Activated T-cell treated with anti-CD3 and anti-CD28 coated beads, Interleukin-2, amount 50 U/mL, for 72 hours (primary cell): ENCODE results near the gene CREB3. TPM values are rescaled to one million over a fixed set of nuclear protein-coding genes. Genes with fewer than 3 reads are reported as not detected.

ENCODE experiments used
- ATAC-seq, 2 donors: fragments of 150-1000 bp; cut with Tn5 transposase; replicated peaks in 1 of 2; 2 replicates each; pipeline ENCODE4 v1.10.0; 2021; ENCODE audit warnings: moderate library complexity in 2 of 2, mild to moderate bottlenecking in 1 of 2
- DNase-seq, 2 donors: peaks; one replicate each; pipeline ENCODE4 v3.0.0; 2021 to 2022; ENCODE audit warnings: mixed read lengths in 1 of 2
- H3K27ac Mint-ChIP-seq: one replicate; pipeline ENCODE4 v1.8.0; 2022; ENCODE audit warnings: mild to moderate bottlenecking, moderate library complexity, mixed read lengths
- H3K27me3 Mint-ChIP-seq: one replicate; pipeline ENCODE4 v1.8.0; 2022; ENCODE audit warnings: low read depth, mixed read lengths
- H3K36me3 Mint-ChIP-seq, 2 donors: one replicate each; pipeline ENCODE4 v1.8.0; 2022; ENCODE audit warnings: mixed read lengths in 2 of 2, mild to moderate bottlenecking in 1 of 2; ENCODE audit not compliant: insufficient read depth in 2 of 2
- H3K4me1 Mint-ChIP-seq: one replicate; pipeline ENCODE4 v1.8.0; 2022; ENCODE audit warnings: low read depth, mixed read lengths
- H3K4me3 Mint-ChIP-seq, 2 donors: one replicate each; pipeline ENCODE4 v1.8.0; 2022; ENCODE audit warnings: mild to moderate bottlenecking in 2 of 2, mixed read lengths in 2 of 2, moderate library complexity in 2 of 2
- H3K9me3 Mint-ChIP-seq, 2 donors: one replicate each; pipeline ENCODE4 v1.8.0; 2022; ENCODE audit warnings: mixed read lengths in 2 of 2
- total RNA-seq, 2 donors: library from RNA; stranded (reverse); gene quantifications; one replicate each; pipeline ENCODE4 v1.2.3, GENCODE V29; 2022

The CREB3 gene
- total RNA-seq, 2 donors from 2014 or later: 30.7 to 33.1 TPM

DNA sequence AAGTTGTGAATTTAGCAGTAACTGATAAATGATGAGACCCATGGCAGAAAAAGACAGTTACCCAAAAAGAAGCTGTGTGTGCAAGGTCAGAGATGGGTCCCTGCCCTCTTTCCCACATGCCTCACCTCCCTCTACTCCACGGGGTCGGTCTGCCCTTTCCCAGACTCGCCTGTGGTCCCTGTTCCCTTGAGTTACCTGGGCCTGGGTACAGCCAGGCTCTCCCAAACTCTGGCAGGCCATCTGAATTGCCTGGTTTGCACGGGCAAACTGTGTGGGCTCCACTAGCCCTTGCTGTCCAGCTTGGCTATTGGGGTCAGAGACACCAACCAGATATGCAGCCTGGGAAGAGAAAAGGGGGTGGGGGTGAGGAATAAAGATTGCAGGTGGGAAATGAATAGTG, 24.3 kb upstream of the CREB3 start:
- DNase-seq (no peak), ATAC-seq (no peak)
- Mint-ChIP-seq H3K36me3 (peaks cover 22 to 30% of the 10 kb centered on the region in 2 donors), H3K4me1 (peaks cover 9% of the 10 kb centered on the region), H3K27me3 (no peaks in the 10 kb centered on the region), H3K4me3 (no peak overlapping the region), H3K27ac (peak overlapping the region; percentile 54), H3K9me3 (no peaks in the 10 kb centered on the region)

DNA sequence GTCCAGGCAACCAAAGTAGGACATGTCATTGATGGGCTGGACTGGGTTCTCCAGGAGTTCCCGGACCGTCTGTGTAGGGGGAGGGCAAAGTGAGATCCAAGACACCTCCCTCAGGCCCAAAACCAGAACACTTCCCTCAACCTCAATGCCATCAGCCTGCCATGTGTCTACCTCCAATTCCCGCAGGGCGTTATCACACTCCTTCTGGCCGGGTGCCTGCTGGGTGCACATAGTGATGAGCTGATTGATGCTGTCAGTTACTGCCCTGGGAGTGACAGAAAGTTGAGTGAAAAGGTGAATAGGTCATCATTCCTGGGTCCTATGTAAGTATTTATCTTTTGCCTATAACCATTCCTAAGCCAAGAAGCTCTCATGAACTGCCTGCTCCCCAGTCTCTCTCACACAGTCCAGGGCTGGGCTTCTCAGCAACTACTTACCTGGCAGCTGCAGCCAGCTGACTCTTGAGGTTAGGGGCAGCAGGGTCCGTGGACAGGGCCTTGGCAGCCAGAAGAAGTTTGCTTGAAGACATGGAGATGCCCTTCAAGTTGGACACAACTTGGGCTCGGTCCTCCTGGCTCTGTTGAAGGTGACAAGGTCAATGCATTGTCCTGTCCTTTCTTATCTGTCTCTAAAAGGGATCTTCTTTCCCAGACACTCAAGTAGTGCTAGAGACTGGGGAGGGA, 21.5 kb upstream of the CREB3 start:
- Mint-ChIP-seq H3K4me3 (no peak overlapping the region), H3K27ac (no peak overlapping the region), H3K4me1 (peaks cover 9% of the 10 kb centered on the region), H3K9me3 (no peaks in the 10 kb centered on the region), H3K27me3 (no peaks in the 10 kb centered on the region), H3K36me3 (peaks cover 21 to 32% of the 10 kb centered on the region in 2 donors)
- DNase-seq: no peak
- ATAC-seq: no peak

DNA sequence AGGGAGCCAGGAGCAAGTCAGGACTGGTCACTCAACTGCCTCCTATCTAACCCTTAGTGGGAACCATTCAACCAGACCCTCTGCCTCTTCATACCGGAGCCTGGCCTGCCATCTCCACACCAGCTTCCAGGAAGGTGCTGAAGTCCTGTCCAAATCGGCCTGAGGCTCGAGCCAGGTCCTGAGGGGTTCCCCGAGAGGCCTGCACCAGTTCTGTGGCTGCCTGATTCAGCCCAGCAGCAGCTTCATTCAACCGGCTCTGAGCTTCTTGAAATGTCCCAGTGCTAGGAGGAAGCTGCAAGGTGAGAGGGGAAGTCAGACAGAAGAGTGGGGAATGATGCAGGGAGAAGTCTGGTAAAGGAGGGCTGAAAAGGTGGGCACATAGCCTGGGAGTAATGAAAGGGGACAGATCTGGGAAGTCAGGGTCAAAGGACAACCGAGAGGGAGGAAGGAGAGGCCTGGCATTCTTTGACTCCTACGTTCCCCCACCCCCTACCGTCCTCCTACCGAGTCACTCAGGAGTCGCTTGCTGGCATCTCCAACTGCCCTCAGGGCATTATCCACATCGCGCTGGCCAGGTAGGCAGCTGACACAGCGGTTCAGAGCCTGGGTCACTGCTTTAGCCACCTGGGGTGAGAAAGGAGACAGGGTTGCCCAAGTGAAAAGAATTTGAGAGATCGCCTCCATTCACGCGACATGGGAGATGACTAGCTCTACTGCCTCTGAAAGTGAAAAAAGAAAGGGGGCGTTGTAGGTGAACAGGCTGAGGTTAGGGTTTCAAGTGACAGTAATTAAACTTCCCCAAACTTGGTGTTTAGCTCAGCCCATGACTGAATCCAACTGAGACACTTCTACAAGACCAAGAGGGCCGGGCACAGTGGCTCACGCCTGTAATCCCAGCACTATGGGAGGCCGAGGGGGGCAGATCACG, 20.7 kb upstream of the CREB3 start:
- H3K27ac Mint-ChIP-seq: no peak overlapping the region
- H3K36me3 Mint-ChIP-seq: peaks cover 21 to 35% of the 10 kb centered on the region in 2 donors
- H3K4me1 Mint-ChIP-seq: peaks cover 9% of the 10 kb centered on the region
- H3K9me3 Mint-ChIP-seq: no peaks in the 10 kb centered on the region
- peak; percentile 22 to 62 for ATAC-seq
- no peak overlapping the region for H3K4me3 Mint-ChIP-seq
- H3K27me3 Mint-ChIP-seq: no peaks in the 10 kb centered on the region
- DNase-seq: no peak

DNA sequence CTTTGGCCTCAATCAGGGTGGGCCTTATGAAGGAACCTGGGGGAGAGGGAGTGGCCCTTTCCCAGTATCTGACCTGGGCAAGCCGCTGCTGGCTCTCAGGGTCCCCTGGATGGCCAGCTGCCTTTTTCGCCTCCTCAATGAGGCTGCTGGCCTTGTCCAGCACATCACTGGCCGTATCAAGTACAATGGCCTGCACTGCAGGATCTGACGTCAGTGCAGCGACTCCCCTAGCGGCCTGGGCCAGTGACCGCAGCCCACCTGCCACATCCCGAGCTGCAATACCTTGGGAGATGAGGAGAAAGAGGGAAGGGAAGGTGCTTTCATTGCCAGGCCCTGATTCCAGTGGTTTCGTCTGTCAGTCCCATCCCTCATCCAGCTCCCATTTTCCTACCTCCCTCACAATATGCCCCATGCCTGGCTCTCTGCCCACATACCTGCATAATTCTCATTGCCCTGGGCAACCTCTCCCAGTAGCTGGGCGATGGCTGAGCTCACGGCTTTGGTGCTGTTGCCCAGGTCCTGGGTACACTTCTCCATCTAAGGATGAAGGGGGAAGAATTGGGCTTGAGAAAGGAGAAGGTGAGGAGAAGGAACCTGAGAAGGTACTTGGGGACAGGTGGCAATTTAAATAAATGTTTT, 19.6 kb upstream of the CREB3 start:
- no peak overlapping the region for H3K27ac Mint-ChIP-seq
- no peaks in the 10 kb centered on the region for H3K27me3 Mint-ChIP-seq
- no peaks in the 10 kb centered on the region for H3K9me3 Mint-ChIP-seq
- H3K4me1 Mint-ChIP-seq: peaks cover 9% of the 10 kb centered on the region
- H3K36me3 Mint-ChIP-seq: peaks cover 17 to 26% of the 10 kb centered on the region in 2 donors
- DNase-seq (no peak), ATAC-seq (no peak)
- no peak overlapping the region for H3K4me3 Mint-ChIP-seq

DNA sequence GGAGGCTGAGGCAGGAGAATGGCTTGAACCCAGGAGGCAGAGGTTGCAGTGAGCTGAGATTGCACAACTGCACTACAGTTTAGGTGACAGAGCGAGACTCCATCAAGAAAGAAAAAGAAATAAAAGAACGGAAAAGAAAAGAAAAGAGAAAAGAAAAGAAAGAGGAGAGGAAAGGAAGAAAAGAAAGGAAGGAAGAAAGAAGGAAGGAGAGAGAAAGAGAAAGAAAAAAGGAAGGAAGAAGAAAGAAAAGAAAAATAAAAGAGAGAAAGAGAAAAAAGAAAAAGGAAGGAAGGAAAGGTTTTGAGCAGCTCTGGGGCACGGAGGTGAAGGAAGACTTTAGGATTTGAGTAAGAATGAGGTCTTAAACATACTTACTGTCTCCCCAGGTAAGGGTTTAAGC, 18.9 kb upstream of the CREB3 start:
- H3K27me3 Mint-ChIP-seq: no peaks in the 10 kb centered on the region
- peaks cover 17 to 25% of the 10 kb centered on the region in 2 donors for H3K36me3 Mint-ChIP-seq
- H3K4me1 Mint-ChIP-seq: peaks cover 9% of the 10 kb centered on the region
- H3K9me3 Mint-ChIP-seq: no peaks in the 10 kb centered on the region
- H3K4me3 Mint-ChIP-seq: no peak overlapping the region
- H3K27ac Mint-ChIP-seq: peak overlapping the region; percentile 74
- ATAC-seq (no peak), DNase-seq (no peak)

DNA sequence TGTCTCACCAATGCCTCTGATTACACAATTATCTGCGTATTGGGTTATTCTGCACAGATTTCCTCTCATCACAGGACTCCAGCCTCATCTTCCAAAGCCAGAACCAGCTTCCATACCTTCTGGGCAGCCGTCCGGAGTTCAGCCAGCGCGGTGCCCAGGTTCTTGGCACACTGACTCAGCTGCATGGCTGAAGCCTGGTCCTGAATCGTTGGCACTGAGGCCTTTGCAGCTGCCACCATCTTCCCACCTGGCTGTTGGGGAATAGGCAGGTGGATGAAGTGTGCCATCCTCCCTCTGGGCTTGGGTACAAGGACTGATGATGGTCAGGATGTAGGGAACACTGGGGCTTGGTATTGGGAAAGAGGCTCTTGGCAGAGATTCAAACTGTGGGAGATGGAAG, 18.3 kb upstream of the CREB3 start:
- H3K36me3 Mint-ChIP-seq: peaks cover 15 to 23% of the 10 kb centered on the region in 2 donors
- ATAC-seq (no peak), DNase-seq (no peak)
- no peak overlapping the region for H3K27ac Mint-ChIP-seq
- H3K27me3 Mint-ChIP-seq: no peaks in the 10 kb centered on the region
- H3K9me3 Mint-ChIP-seq: no peaks in the 10 kb centered on the region
- H3K4me3 Mint-ChIP-seq: no peak overlapping the region
- H3K4me1 Mint-ChIP-seq: peaks cover 9% of the 10 kb centered on the region

DNA sequence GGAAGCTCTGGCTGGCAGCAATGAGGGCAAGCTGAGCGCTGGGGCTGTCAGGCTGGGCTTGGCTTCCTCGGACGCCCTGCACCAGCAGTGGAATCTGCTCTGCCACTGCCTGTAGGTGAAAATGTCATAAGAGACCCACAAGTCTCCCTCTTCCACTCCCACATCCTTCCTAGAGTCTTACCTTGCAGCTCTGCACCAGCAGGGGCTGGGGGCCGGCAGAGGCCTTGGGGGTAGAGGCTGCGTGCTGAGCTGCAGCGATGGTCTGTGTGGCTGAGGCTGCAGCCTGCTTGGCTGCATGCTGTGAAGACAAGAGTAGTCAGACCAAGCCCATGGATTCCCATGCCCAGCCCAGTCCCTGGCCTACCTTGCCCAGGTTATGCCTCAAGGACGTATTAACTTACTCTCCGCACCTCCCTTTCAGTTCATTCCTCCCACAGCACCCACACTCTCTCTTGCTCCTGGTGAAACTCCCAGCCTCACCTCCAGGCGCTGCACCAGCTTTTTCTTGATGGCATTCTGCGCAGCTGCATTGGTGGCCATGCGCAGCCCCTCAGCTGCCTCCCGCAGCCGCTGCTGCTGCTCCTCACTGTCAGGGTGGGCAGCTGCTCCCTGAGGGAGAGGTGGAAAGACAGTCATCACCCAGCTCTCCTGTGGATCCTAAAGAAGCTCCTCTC, 17.8 kb upstream of the CREB3 start:
- Mint-ChIP-seq H3K9me3 (no peaks in the 10 kb centered on the region), H3K4me3 (no peak overlapping the region), H3K27me3 (no peaks in the 10 kb centered on the region), H3K27ac (no peak overlapping the region), H3K4me1 (peaks cover 9% of the 10 kb centered on the region), H3K36me3 (peaks cover 21 to 25% of the 10 kb centered on the region in 2 donors)
- DNase-seq (no peak), ATAC-seq (no peak)

DNA sequence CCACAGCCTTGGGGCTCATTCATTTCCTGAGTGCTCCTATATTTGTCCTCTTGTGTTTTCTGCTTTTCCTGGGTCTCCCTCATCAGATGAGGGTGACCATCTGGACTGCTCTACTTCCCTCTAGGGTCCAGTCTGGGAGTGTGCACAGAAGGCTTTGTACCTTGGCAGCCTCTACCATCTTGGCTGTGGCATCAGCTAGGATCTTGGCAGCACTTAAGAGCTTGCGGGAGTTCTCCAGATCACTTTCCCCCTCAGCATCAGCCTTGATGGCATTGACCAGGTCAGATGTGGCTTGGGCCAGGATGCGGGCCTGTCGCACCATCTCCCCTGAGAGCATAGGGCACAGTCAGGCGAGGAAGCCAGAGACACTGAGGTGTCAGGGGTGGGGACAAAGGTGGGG, 16.2 kb upstream of the CREB3 start:
- no peaks in the 10 kb centered on the region for H3K9me3 Mint-ChIP-seq
- peaks cover 9% of the 10 kb centered on the region for H3K4me1 Mint-ChIP-seq
- ATAC-seq: no peak
- DNase-seq: no peak
- H3K36me3 Mint-ChIP-seq: peaks cover 17 to 21% of the 10 kb centered on the region in 2 donors
- no peaks in the 10 kb centered on the region for H3K27me3 Mint-ChIP-seq
- no peak overlapping the region for H3K27ac Mint-ChIP-seq
- no peak overlapping the region for H3K4me3 Mint-ChIP-seq

DNA sequence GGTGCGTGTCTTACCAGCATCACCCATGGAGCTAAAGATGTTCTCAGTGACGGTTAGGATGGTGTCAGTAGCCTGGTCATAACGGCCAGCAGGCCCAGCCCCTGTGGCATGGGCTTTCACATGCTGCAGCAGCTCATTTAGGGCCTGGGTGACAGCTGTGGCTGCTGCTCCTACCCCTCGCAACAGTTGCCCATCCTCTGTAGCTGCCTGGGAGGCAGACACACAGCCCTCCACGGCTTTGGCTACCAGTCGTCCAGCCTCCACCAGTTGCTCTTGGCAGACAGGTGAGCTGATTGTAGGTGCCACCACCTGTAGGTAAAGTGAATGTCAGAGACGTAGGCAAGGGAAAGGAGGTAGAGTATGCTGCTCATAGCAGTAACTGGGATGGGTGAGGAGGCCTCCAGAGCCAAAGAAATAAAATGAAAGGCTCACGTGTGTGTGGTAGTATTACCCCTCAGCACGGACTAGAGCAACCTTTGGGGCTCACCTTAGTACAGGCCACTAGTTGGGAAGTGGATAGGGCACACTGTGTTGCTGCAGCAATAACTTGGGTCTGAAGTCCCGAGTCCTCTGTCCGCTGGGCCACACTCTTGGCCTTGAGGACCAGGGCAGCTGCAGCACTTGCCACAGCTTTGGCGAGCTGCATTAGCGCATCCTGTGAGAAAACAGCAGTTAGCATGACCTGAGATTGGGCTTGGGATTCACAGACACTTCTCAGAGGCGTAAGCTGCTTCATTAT, 15.2 kb upstream of the CREB3 start:
- no peak overlapping the region for H3K27ac Mint-ChIP-seq
- H3K4me3 Mint-ChIP-seq: no peak overlapping the region
- H3K36me3 Mint-ChIP-seq: peaks cover 26 to 29% of the 10 kb centered on the region in 2 donors
- no peaks in the 10 kb centered on the region for H3K9me3 Mint-ChIP-seq
- no peak for ATAC-seq
- peaks cover under 1% of the 10 kb centered on the region for H3K4me1 Mint-ChIP-seq
- no peak for DNase-seq
- H3K27me3 Mint-ChIP-seq: no peaks in the 10 kb centered on the region

DNA sequence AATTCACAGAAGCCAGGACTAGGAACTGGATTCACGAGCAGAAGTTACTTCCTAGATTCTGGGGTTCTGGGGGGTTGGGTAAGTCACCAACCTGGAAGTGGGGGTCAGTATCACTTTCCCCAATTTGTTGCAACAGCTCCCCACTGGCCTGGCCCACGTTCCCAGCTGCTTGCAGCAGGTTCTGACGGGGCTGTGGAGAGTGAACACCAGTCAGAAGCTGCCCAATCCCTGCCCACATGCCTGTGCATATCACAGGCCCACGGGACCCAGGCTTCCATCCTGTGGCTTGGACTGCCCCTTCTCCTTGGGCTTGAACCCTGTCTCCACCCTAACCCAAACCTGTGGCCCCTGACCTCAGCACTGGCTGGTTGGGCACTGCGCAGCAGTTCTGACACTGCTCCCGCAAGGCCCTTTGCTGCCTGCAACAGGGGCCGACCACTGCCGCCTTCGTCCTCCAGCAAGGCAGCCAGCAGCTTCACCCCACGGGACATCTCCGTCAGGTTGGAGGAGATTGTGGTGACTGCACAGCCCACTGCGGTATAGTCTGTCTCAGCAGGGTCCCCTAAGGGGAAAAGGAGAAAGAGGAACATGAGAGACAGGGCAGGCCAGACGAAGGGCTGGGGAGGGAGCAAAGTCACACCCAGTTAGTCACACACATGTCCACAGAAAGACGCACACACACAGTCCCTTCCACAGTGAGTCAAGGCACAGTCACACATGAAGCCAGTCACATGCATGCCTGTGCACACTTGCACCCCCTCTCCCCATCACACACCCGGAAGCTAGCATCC, 13.6 kb upstream of the CREB3 start:
- Mint-ChIP-seq H3K4me1 (no peaks in the 10 kb centered on the region), H3K9me3 (no peaks in the 10 kb centered on the region), H3K27me3 (no peaks in the 10 kb centered on the region), H3K27ac (no peak overlapping the region), H3K36me3 (peaks cover 23 to 31% of the 10 kb centered on the region in 2 donors), H3K4me3 (no peak overlapping the region)
- DNase-seq: no peak
- ATAC-seq: no peak

DNA sequence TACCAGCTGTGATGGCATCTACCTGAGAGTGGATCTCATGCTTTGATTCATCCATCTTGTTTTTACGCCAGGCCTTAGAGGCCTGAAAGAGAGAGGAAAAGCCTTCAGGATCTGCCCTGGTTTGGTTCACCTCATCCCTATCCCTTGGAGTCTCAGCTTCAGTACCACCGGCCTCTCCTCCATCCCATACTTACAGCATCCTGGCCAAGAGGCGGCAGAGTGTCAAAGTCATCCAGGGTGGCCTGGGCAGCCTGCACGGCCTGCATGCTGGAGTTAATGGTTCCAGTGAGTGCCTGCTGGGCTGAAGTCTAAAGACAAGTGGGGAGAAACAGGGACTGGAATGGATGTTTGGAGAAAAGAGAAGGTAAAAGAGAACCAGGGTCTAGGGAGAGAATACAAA, 12.9 kb upstream of the CREB3 start:
- Mint-ChIP-seq H3K4me1 (peaks cover 3% of the 10 kb centered on the region), H3K4me3 (no peak overlapping the region), H3K27me3 (no peaks in the 10 kb centered on the region), H3K36me3 (peaks cover 23 to 34% of the 10 kb centered on the region in 2 donors), H3K27ac (no peak overlapping the region), H3K9me3 (no peaks in the 10 kb centered on the region)
- DNase-seq (no peak), ATAC-seq (no peak)

DNA sequence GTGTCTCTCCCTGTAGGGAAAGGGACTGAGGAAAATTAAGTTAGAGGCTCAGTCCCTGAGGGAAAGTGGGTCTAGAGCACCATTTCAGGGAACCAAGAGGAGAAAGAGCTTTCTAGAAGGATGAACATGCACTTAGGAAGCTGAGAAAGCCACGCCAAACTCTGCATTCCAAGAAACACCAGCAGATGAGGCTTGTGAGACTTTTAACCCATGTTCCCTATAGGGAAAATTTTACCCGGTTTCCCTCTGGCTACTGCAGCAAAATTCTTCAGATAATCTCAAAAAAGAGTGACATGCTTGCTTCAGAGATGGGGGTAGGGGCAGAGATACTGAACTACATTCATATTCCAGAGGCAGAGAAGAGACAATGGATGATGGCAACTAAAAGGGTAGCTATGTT, 9.0 kb upstream of the CREB3 start:
- Mint-ChIP-seq H3K27me3 (no peaks in the 10 kb centered on the region), H3K9me3 (no peaks in the 10 kb centered on the region), H3K4me1 (peaks cover 9% of the 10 kb centered on the region), H3K36me3 (peaks cover 25 to 28% of the 10 kb centered on the region in 2 donors), H3K27ac (peak overlapping the region; percentile 65), H3K4me3 (no peak overlapping the region)
- ATAC-seq: no peak
- DNase-seq: no peak
